ENCODE data around the gene IRAG1. TPM values are rescaled to one million over a fixed set of nuclear protein-coding genes. Genes with fewer than 3 reads are reported as not detected.

The IRAG1 gene
- total RNA-seq, 1 donor from 2014 or later, result 5.2 TPM

GRCh38 chr11:10653261-10653660 lies 40.3 kb downstream of the IRAG1 start:
- H3K36me3 Mint-ChIP-seq, result no peaks in the 10 kb centered on the region
- H3K27ac Mint-ChIP-seq, result no peak overlapping the region
- no peak overlapping the region for H3K4me3 Mint-ChIP-seq
- Histone ChIP-seq H3K4me2 (no peak overlapping the region), H3K4me3 (no peak overlapping the region), H3K27me3 (no peaks in the 10 kb centered on the region), H3K4me1 (peaks cover 5% of the 10 kb centered on the region), H3F3A (ENCODE audit: low read depth) (no peaks in the 10 kb centered on the region), H2AFZ (replicated peaks) (no peak overlapping the region), H3K79me2 (ENCODE audit: low read depth) (no peaks in the 10 kb centered on the region), H3K27ac (no peak overlapping the region), H3K9ac (no peak overlapping the region), H4K20me1 (ENCODE audit: low read depth) (no peaks in the 10 kb centered on the region), H3K9me3 (ENCODE audit: low read depth) (no peaks in the 10 kb centered on the region), H3K36me3 (no peaks in the 10 kb centered on the region)
- peaks cover 33% of the 10 kb centered on the region for H3K4me1 Mint-ChIP-seq
- TF ChIP-seq EZH2phosphoT487 (IDR thresholded peaks at IDR 0.05) (no peak), CTCF (IDR thresholded peaks at IDR 0.05) (no peak), EZH2 (IDR thresholded peaks at IDR 0.05) (no peak)
- H3K9me3 Mint-ChIP-seq, result no peaks in the 10 kb centered on the region
- peaks cover 9% of the 10 kb centered on the region for H3K27me3 Mint-ChIP-seq (ENCODE audit: insufficient read depth, low read depth)
- DNase-seq (ENCODE audit: low spot score), result no peak

- TF ChIP-seq EZH2 (IDR thresholded peaks at IDR 0.05), result no peak
- no peak for TF ChIP-seq CTCF (IDR thresholded peaks at IDR 0.05)
- no peak for TF ChIP-seq EZH2phosphoT487 (IDR thresholded peaks at IDR 0.05)
- H3K4me3 ChIP-seq, result no peak overlapping the region
- H3K27ac ChIP-seq, result no peak overlapping the region
- Mint-ChIP-seq H3K27me3 (ENCODE audit: insufficient read depth, low read depth) (peaks cover 3% of the 10 kb centered on the region), H3K36me3 (peaks cover 2% of the 10 kb centered on the region), H3K4me1 (peaks cover 18% of the 10 kb centered on the region), H3K9me3 (no peaks in the 10 kb centered on the region), H3K4me3 (no peak overlapping the region), H3K27ac (no peak overlapping the region)
- no peaks in the 10 kb centered on the region for H3K27me3 ChIP-seq
- H3K4me2 ChIP-seq, result no peak overlapping the region
- no peaks in the 10 kb centered on the region for H3F3A ChIP-seq (ENCODE audit: low read depth)
- DNase-seq (ENCODE audit: low spot score), result no peak
- no peaks in the 10 kb centered on the region for H3K79me2 ChIP-seq (ENCODE audit: low read depth)
- H3K9ac ChIP-seq, result no peak overlapping the region
- H3K36me3 ChIP-seq, result no peaks in the 10 kb centered on the region
- no peaks in the 10 kb centered on the region for H4K20me1 ChIP-seq (ENCODE audit: low read depth)
- no peaks in the 10 kb centered on the region for H3K4me1 ChIP-seq
- H2AFZ ChIP-seq (replicated peaks), result no peak overlapping the region
- no peaks in the 10 kb centered on the region for H3K9me3 ChIP-seq (ENCODE audit: low read depth)
These were observed 41.7 kb downstream of the IRAG1 start for GRCh38 chr11:10651656-10652361.

- no peaks in the 10 kb centered on the region for H3K4me1 ChIP-seq
- H4K20me1 ChIP-seq (ENCODE audit: low read depth), result no peaks in the 10 kb centered on the region
- no peak overlapping the region for H2AFZ ChIP-seq (replicated peaks)
- no peak for DNase-seq (ENCODE audit: low spot score)
- H3K27me3 ChIP-seq, result no peaks in the 10 kb centered on the region
- H3K4me2 ChIP-seq, result no peak overlapping the region
- no peak overlapping the region for H3K27ac ChIP-seq
- H3K79me2 ChIP-seq (ENCODE audit: low read depth), result no peaks in the 10 kb centered on the region
- no peak overlapping the region for H3K4me3 ChIP-seq
- H3K9me3 Mint-ChIP-seq, result no peaks in the 10 kb centered on the region
- H3K9ac ChIP-seq, result no peak overlapping the region
- H3F3A ChIP-seq (ENCODE audit: low read depth), result no peaks in the 10 kb centered on the region
- peaks cover 16% of the 10 kb centered on the region for H3K4me1 Mint-ChIP-seq
- peaks cover 2% of the 10 kb centered on the region for H3K36me3 Mint-ChIP-seq
- peaks cover 3% of the 10 kb centered on the region for H3K27me3 Mint-ChIP-seq (ENCODE audit: insufficient read depth, low read depth)
- no peak overlapping the region for H3K27ac Mint-ChIP-seq
- TF ChIP-seq EZH2phosphoT487 (IDR thresholded peaks at IDR 0.05), result no peak
- no peak for TF ChIP-seq CTCF (IDR thresholded peaks at IDR 0.05)
- TF ChIP-seq EZH2 (IDR thresholded peaks at IDR 0.05), result no peak
- H3K4me3 Mint-ChIP-seq, result no peak overlapping the region
- no peaks in the 10 kb centered on the region for H3K9me3 ChIP-seq (ENCODE audit: low read depth)
- no peaks in the 10 kb centered on the region for H3K36me3 ChIP-seq
These were observed 42.9 kb downstream of the IRAG1 start for GRCh38 chr11:10650630-10651029.
